Measurements from ENCODE around the gene PPP3R1. TPM values are rescaled to one million over a fixed set of nuclear protein-coding genes. Genes with fewer than 3 reads are reported as not detected.

The PPP3R1 gene
- total RNA-seq, 1 donor from 2014 or later: 54.5 TPM

DNA sequence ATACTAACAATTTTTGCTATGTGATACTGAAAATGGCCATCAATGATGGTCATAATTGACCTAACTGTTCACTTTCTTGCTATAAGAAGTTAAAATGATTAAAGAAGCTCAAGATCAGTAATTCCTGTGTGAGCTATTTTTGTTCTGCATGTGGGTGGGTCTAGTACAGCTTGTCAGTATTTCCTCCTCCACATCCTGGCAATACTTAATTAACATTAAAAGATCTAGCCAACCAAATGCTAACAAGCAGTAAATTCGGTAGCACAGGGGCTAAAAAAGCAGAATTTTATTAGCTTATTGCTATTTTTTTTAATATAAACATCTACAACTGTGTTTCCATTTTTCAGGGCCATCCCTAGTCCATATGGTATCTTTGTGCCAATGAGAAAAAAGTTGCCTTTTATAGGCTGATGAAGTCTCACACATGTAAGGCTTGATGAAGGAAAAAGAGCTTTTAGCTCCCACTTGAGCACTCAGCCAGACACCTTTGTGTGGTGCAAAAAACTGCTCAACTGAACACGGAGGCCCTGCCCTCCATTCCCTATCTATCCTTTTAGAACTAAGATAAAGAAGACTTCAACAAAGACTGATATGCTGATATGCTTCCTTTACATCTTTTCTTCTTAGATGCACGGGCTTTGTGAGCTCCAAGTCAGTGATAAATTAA lies 99.5 kb downstream of the PPP3R1 start:
- intact Hi-C loops (cut with DNase I): no loop called here
- DNase-seq (no peak), ATAC-seq (no peak)
- Histone ChIP-seq H3K4me3 (no peak overlapping the region), H3K9me3 (no peaks in the 10 kb centered on the region), H3K36me3 (no peaks in the 10 kb centered on the region), H3K27ac (peak overlapping the region; percentile 15), H3K4me1 (peaks cover 27% of the 10 kb centered on the region), H3K27me3 (ENCODE audit: low read depth) (no peaks in the 10 kb centered on the region)
- TF ChIP-seq, protein P1, sequence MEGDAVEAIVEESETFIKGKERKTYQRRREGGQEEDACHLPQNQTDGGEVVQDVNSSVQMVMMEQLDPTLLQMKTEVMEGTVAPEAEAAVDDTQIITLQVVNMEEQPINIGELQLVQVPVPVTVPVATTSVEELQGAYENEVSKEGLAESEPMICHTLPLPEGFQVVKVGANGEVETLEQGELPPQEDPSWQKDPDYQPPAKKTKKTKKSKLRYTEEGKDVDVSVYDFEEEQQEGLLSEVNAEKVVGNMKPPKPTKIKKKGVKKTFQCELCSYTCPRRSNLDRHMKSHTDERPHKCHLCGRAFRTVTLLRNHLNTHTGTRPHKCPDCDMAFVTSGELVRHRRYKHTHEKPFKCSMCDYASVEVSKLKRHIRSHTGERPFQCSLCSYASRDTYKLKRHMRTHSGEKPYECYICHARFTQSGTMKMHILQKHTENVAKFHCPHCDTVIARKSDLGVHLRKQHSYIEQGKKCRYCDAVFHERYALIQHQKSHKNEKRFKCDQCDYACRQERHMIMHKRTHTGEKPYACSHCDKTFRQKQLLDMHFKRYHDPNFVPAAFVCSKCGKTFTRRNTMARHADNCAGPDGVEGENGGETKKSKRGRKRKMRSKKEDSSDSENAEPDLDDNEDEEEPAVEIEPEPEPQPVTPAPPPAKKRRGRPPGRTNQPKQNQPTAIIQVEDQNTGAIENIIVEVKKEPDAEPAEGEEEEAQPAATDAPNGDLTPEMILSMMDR (IDR thresholded peaks at IDR 0.05): no peak

DNA sequence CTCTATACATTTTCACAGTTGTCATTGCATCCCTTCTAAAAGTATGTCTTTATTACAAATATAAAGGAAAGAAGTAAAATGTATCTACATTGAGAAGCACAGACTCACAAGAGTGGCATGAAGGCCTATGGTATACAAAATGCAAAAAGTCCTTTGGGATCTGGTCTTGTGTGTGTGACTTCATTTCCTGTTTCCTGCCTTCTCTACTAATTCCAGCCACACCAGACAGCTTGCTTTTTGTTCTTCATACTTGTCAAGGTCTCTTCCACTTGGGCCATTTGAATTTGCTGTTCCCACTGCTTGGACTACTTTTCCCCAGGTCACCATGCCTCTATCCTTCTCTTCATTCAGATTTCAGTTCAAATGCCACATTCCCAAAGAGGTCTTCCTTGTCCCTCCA lies 101.3 kb downstream of the PPP3R1 start:
- DNase-seq (no peak), ATAC-seq (no peak)
- Histone ChIP-seq H3K27ac (no peak overlapping the region), H3K4me3 (no peak overlapping the region), H3K9me3 (no peaks in the 10 kb centered on the region), H3K36me3 (no peaks in the 10 kb centered on the region), H3K27me3 (ENCODE audit: low read depth) (no peaks in the 10 kb centered on the region), H3K4me1 (peaks cover 19% of the 10 kb centered on the region)
- TF ChIP-seq, protein P1 (IDR thresholded peaks at IDR 0.05): no peak
- intact Hi-C loops (cut with DNase I): no loop called here

DNA sequence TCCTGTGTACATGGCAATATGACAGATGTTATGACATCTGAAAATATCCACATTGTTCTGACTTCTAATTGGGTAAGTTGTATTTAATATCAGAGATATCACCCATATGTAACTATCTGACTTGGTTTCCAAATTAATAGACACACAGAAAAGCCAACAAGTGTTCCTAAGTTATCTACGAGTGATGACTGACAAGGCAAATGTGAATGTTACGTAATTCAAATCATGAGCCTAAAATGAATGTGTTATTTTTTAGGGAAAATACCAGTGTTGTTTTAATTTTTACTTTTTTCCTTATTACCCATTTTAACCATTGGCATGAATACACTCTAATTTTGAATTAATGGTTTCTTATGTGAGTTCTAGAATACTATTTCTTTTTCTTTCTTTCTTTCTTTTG lies 110.5 kb downstream of the PPP3R1 start:
- intact Hi-C loops (cut with DNase I): no loop called here
- no peak for DNase-seq
- no peak overlapping the region for H3K27ac ChIP-seq
- no peak overlapping the region for H3K4me3 ChIP-seq
- H3K4me1 ChIP-seq: no peaks in the 10 kb centered on the region
- TF ChIP-seq, protein P1 (IDR thresholded peaks at IDR 0.05): no peak
- ATAC-seq: no peak
- H3K9me3 ChIP-seq: no peaks in the 10 kb centered on the region
- peaks cover 21% of the 10 kb centered on the region for H3K36me3 ChIP-seq
- H3K27me3 ChIP-seq (ENCODE audit: low read depth): no peaks in the 10 kb centered on the region

DNA sequence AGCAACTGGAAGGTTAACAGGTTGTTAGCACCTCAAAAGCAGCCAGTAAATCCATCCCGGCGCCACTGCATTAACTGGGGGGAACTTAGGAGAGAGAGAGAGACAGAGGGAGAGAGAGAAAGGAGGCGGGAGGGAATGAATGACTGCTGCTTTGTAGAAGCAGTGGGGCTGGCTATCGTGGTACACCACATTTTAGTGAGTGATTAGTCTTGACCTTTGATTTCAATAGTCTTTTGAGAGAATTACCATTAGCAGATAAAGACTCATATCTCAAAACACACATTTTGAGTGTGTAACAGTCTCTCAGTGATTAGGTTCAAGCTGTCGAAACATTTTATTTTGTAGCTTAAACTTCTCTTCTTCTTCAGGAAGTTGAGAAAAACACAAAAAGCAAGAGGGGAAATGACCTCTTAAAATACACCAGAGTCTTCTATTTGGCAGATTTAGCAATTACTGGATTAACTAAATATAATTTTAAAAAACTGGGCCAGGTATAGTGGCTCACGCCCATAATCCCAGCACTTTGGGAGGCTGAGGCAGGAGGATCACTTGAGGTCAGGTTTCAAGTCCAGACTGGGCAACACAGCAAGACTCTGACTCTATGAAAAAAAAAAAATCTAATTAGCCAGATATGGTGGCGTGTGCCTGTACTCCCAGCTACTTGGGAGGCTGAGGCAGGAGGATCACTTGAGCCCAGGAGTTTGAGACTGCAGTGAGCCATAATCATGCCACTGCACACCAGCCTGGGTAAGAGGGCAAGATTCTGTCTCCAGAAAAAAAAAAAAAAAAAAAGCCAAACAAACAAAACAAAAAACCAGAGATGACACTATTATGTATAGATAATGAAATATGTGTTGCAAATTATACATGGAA lies 116.6 kb downstream of the PPP3R1 start:
- no peak for ATAC-seq
- Histone ChIP-seq H3K36me3 (peaks cover 47% of the 10 kb centered on the region), H3K9me3 (no peaks in the 10 kb centered on the region), H3K27ac (no peak overlapping the region), H3K27me3 (ENCODE audit: low read depth) (no peaks in the 10 kb centered on the region), H3K4me3 (no peak overlapping the region), H3K4me1 (no peaks in the 10 kb centered on the region)
- DNase-seq: no peak
- intact Hi-C loops (cut with DNase I): no loop called here
- TF ChIP-seq, protein P1 (IDR thresholded peaks at IDR 0.05): no peak

DNA sequence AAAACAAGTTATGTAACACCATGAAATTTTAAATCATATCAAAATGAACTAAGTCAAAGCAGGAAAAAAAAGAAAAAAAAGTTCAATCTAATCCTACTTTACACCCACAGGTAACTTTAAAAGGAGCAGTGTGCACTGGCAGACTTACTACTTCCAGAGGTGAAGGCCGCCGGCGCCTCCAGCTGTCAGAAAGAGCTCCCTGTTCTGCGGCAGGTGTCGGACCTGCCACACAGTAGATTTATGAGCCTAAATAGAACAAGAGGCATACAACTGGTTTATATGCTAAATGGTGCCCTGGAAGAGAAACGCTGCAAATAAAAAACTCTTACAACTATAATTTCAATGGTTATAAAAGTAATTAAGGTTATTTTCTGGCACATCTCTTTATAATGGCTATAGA lies 117.8 kb downstream of the PPP3R1 start:
- intact Hi-C loops (cut with DNase I): no loop called here
- TF ChIP-seq, protein P1 (IDR thresholded peaks at IDR 0.05): no peak
- Histone ChIP-seq H3K4me3 (no peak overlapping the region), H3K9me3 (no peaks in the 10 kb centered on the region), H3K36me3 (peaks cover 47% of the 10 kb centered on the region), H3K27ac (no peak overlapping the region), H3K27me3 (ENCODE audit: low read depth) (no peaks in the 10 kb centered on the region), H3K4me1 (no peaks in the 10 kb centered on the region)
- no peak for ATAC-seq
- DNase-seq: no peak

Measured in lower lobe of right lung (tissue), 2 donors.